Ovary (tissue), 9 donors: ENCODE results near the gene ZNHIT1. TPM values are rescaled to one million over a fixed set of nuclear protein-coding genes. Genes with fewer than 3 reads are reported as not detected.

Source experiments
- DNase-seq, 5 donors: peaks; one replicate each; pipeline ENCODE4 v3.0.0-alpha.2; 2019 to 2020
- H3K27ac ChIP-seq, 2 donors: fragments of 200-600 bp; one replicate each; pipeline versions ENCODE4 v1.5.1 to v1.8.0; 2019 to 2022
- H3K27me3 ChIP-seq: fragments of 200-600 bp; one replicate; pipeline ENCODE4 v1.8.0; 2022
- H3K36me3 ChIP-seq: fragments of 200-600 bp; sonication (generic); one replicate; pipeline ENCODE4 v1.5.1; 2019
- H3K4me1 ChIP-seq: one replicate; pipeline ENCODE4 v1.8.1; 2013; ENCODE audit warnings: mild to moderate bottlenecking, moderate library complexity; ENCODE audit not compliant: insufficient read depth
- H3K4me3 ChIP-seq: fragments of 200-600 bp; sonication (generic); one replicate; pipeline ENCODE4 v1.5.1; 2017
- H3K9me3 ChIP-seq, 2 donors: fragments of 200-600 bp in 1 of 2; sonication (generic) in 1 of 2; one replicate each; pipeline versions ENCODE4 v1.5.1 to v1.8.1; 2013 to 2019; ENCODE audit warnings: mild to moderate bottlenecking in 1 of 2, moderate library complexity in 1 of 2
- EP300 ChIP-seq: sonication (generic); formaldehyde crosslinking; IDR thresholded peaks from one replicate; pipeline ENCODE4 v1.6.1; 2017; ENCODE audit warnings: antibody characterized with exemption
- POLR2A ChIP-seq: fragments of 450-650 bp; IDR thresholded peaks from one replicate; pipeline ENCODE4 v1.6.1; 2017; ENCODE audit warnings: antibody characterized with exemption, mild to moderate bottlenecking, moderate library complexity
- WGBS, 3 donors: extraction: QIAGEN DNeasy Blood & Tissue Kit in 1 of 3; methylation state at CpG; one replicate each; pipeline versions ENCODE4 v1.1.5 to v1.1.7; 2013 to 2017; 5-methylcytosine and 5-hydroxymethylcytosine counted together
- intact Hi-C, 4 donors: fragments of 100-400 bp; cut with DNase I; formaldehyde crosslinking; loops; one replicate each; pipeline versions ENCODE4 v1.11.0 to v1.15.1; 2022 to 2023
- polyA plus RNA-seq, 2 donors: library from polyadenylated mRNA; stranded (reverse); fragments of 200-250 nt in 1 of 2; fragments of 350-450 nt in 1 of 2; fragmentation: Illumina TruSeq in 1 of 2; extraction: RNeasy Lipid Tissue Mini Kit (QIAGEN cat#74804) in 1 of 2; gene quantifications; one replicate each; pipeline ENCODE4 v1.2.3, GENCODE V29; 2013 to 2014
- total RNA-seq, 7 donors: library from RNA; depleted of rRNA in 2 of 7; stranded (reverse); fragments of >200 nt in 2 of 7; fragmentation: NEBNext Ultra II Directional in 3 of 7; extraction: Animal tissue kit (Norgen Biotek cat#: 25700) in 3 of 7; gene quantifications; one replicate each; pipeline versions ENCODE4 v1.1.0 to v1.2.4, GENCODE V29; 2016 to 2023
- TF ChIP-seq, protein P1 (sequence below), 3 donors: fragments of 450-650 bp in 2 of 3; fragments of 200-600 bp in 1 of 3; IDR thresholded peaks; one replicate each; pipeline versions ENCODE4 v1.5.1 to v1.8.0; 2016 to 2022; ENCODE audit warnings: antibody characterized with exemption in 3 of 3, mild to moderate bottlenecking in 1 of 3
- donor health status: DM: no; HTN: no; CAD: no; lungs with moderate emphysema.
- donor health status: DM: no; HTN: no; CAD: no.
- donor health status: Bipolar disorder and iron deficiency.
- donor health status: DM: yes; HTN: yes; CAD: no.
- donor health status: DM: no; HTN: no; CAD: no.
- donor health status: DM: yes; HTN: yes; CAD: no.

Gene ZNHIT1
- total and polyA plus RNA-seq, 9 donors, result 27.6 to 84.4 (median 43.5) TPM

DNA sequence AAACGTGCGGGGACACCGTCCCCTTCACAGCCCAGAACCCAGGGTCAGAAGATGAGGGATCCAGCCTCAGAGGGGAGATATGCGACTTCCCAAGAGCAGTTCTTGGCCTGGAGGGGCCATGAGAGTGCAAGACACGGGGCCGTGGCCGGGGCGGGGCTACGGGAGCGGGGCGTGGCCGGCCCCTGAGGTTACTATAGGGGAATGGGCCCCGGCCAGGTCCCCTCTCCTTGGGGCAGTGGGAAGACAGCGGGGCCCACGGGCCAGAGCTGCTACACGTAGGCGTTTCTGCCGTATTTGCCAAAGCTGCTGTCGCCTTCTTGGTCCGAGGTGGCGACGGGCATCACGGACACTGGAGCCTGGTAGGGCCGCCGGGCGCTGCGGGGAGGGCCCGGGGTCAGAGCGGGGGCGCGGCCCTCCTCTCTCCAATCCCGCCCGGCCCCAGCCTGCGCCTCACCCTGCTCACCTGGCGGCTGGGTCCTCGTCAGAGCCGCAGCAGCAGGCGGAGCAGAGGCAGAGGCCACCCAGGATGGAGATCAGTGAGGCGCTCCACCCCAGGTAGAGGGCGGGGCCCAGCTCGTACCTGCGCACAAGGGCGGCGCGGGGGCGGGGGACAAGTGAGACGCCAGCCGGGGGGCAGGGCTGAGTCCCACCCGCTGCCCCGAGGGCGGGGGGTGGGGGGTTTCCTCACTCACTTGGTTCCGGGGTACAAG, 14.3 kb downstream of the ZNHIT1 start:
- WGBS, 3 donors, result 18 to 27% (median 22%) methylated on average over 41 to 52 of the region's 52 CpGs
- DNase-seq, result no peak
- H3K4me1 ChIP-seq, result peaks cover 3% of the 10 kb centered on the region
- H3K4me3 ChIP-seq, result no peak overlapping the region
- H3K36me3 ChIP-seq, result no peaks in the 10 kb centered on the region
- no peak overlapping the region for H3K27ac ChIP-seq
- H3K9me3 ChIP-seq, result no peaks in the 10 kb centered on the region
- intact Hi-C loops, result no loop called here
- TF ChIP-seq POLR2A, result no peak
- TF ChIP-seq, protein P1, sequence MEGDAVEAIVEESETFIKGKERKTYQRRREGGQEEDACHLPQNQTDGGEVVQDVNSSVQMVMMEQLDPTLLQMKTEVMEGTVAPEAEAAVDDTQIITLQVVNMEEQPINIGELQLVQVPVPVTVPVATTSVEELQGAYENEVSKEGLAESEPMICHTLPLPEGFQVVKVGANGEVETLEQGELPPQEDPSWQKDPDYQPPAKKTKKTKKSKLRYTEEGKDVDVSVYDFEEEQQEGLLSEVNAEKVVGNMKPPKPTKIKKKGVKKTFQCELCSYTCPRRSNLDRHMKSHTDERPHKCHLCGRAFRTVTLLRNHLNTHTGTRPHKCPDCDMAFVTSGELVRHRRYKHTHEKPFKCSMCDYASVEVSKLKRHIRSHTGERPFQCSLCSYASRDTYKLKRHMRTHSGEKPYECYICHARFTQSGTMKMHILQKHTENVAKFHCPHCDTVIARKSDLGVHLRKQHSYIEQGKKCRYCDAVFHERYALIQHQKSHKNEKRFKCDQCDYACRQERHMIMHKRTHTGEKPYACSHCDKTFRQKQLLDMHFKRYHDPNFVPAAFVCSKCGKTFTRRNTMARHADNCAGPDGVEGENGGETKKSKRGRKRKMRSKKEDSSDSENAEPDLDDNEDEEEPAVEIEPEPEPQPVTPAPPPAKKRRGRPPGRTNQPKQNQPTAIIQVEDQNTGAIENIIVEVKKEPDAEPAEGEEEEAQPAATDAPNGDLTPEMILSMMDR (IDR thresholded peaks at IDR 0.05), result no peak
- no peak for TF ChIP-seq EP300
- no peaks in the 10 kb centered on the region for H3K27me3 ChIP-seq

GRCh38 chr7:101233907-101234547, 16.1 kb downstream of the ZNHIT1 start:
- H3K9me3 ChIP-seq, result no peaks in the 10 kb centered on the region
- no peak overlapping the region for H3K4me3 ChIP-seq
- 66 to 75% (median 71%) methylated on average over 21 of the region's 21 CpGs for WGBS, 3 donors
- no peak for TF ChIP-seq EP300
- TF ChIP-seq POLR2A, result no peak
- TF ChIP-seq, protein P1 (IDR thresholded peaks at IDR 0.05), result no peak
- peaks cover 3% of the 10 kb centered on the region for H3K4me1 ChIP-seq
- intact Hi-C loops, result no loop called here
- H3K27ac ChIP-seq, result no peak overlapping the region
- no peaks in the 10 kb centered on the region for H3K27me3 ChIP-seq
- no peaks in the 10 kb centered on the region for H3K36me3 ChIP-seq
- DNase-seq, result no peak

DNA sequence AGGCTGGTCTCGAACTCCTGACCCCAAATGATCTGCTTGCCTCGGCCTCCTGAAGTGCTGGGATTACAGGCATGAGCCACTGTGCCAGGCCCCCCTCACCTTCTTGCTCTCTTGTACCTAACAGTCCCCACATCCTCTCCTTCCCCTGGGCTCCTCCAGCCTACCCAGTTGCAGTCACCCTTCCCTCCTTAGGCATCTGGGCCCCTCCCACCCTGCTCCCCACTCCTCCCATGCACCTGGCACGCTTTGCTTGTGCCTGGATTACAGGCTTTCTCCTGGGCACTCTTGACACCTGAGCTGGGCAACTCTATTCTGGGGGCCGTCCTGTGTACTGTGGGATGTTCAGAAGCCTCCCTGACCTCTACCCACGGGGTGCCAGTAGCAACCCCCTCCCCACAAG, 16.7 kb downstream of the ZNHIT1 start:
- Histone ChIP-seq H3K27me3 (no peaks in the 10 kb centered on the region), H3K36me3 (no peaks in the 10 kb centered on the region), H3K27ac (no peak overlapping the region), H3K9me3 (no peaks in the 10 kb centered on the region), H3K4me1 (peaks cover 3% of the 10 kb centered on the region), H3K4me3 (no peak overlapping the region)
- TF ChIP-seq EP300 (no peak), POLR2A (no peak)
- TF ChIP-seq, protein P1 (IDR thresholded peaks at IDR 0.05), result no peak
- 62 to 82% (median 76%) methylated on average over 5 of the region's 5 CpGs for WGBS, 3 donors
- intact Hi-C loops, result no loop called here
- no peak for DNase-seq

DNA sequence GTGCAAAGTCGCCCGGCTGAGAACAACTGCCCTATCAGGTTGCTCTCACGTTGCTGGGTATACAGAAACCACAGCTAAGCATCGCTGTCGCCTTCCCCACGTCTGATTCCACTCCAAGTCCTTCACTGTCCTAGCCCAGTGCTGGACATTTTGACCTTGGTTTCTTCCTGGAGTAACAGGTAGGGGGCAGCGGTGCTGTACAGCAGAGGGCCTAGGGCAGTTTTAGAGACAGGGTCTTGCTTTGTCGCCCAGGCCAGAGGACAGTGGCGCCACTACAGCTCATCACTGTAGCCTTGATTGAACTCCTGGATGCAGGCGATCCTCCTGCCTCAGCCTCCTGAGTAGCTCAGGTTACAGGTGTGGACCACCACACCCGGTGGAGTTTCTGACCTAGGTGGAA, 17.1 kb downstream of the ZNHIT1 start:
- TF ChIP-seq EP300, result no peak
- H3K27ac ChIP-seq, result no peak overlapping the region
- WGBS, 3 donors, result 70 to 78% (median 76%) methylated on average over 11 of the region's 11 CpGs
- no peaks in the 10 kb centered on the region for H3K36me3 ChIP-seq
- peaks cover 3% of the 10 kb centered on the region for H3K4me1 ChIP-seq
- no peak overlapping the region for H3K4me3 ChIP-seq
- intact Hi-C loops, result no loop called here
- DNase-seq, result no peak
- H3K27me3 ChIP-seq, result no peaks in the 10 kb centered on the region
- H3K9me3 ChIP-seq, result no peaks in the 10 kb centered on the region

GRCh38 chr7:101235522-101235921, 17.6 kb downstream of the ZNHIT1 start:
- Histone ChIP-seq H3K27ac (no peak overlapping the region), H3K36me3 (no peaks in the 10 kb centered on the region), H3K4me3 (no peak overlapping the region), H3K9me3 (no peaks in the 10 kb centered on the region), H3K4me1 (peaks cover 3% of the 10 kb centered on the region), H3K27me3 (no peaks in the 10 kb centered on the region)
- no peak for DNase-seq
- WGBS, 3 donors, result 65 to 78% (median 70%) methylated on average over 9 of the region's 9 CpGs
- intact Hi-C loops, result no loop called here
- TF ChIP-seq POLR2A (no peak), EP300 (no peak)
- TF ChIP-seq, protein P1 (IDR thresholded peaks at IDR 0.05), result no peak
